Measurements from ENCODE around the gene PTPRG. TPM values are rescaled to one million over a fixed set of nuclear protein-coding genes. Genes with fewer than 3 reads are reported as not detected.

The PTPRG gene
- total RNA-seq, 6 experiments from 2014 or later: 29.4 to 34.7 (median 32.7) TPM

GRCh38 chr3:61948699-61949305 is 387.4 kb downstream of the PTPRG start:
- no peak for DNase-seq
- peaks cover 6% of the 10 kb centered on the region; the same call in 1 of the 2 replicates for H3K4me1 Mint-ChIP-seq (ENCODE audit: low read depth)
- TF ChIP-seq, protein P1, sequence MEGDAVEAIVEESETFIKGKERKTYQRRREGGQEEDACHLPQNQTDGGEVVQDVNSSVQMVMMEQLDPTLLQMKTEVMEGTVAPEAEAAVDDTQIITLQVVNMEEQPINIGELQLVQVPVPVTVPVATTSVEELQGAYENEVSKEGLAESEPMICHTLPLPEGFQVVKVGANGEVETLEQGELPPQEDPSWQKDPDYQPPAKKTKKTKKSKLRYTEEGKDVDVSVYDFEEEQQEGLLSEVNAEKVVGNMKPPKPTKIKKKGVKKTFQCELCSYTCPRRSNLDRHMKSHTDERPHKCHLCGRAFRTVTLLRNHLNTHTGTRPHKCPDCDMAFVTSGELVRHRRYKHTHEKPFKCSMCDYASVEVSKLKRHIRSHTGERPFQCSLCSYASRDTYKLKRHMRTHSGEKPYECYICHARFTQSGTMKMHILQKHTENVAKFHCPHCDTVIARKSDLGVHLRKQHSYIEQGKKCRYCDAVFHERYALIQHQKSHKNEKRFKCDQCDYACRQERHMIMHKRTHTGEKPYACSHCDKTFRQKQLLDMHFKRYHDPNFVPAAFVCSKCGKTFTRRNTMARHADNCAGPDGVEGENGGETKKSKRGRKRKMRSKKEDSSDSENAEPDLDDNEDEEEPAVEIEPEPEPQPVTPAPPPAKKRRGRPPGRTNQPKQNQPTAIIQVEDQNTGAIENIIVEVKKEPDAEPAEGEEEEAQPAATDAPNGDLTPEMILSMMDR (IDR thresholded peaks at IDR 0.05): no peak
- H3K4me3 Mint-ChIP-seq: no peak overlapping the region
- no peaks in the 10 kb centered on the region for H3K9me3 Mint-ChIP-seq
- no peaks in the 10 kb centered on the region for H3K27me3 Mint-ChIP-seq (ENCODE audit: insufficient read depth)
- no peaks in the 10 kb centered on the region for H3K36me3 Mint-ChIP-seq (ENCODE audit: low read depth)
- H3K27ac Mint-ChIP-seq: no peak overlapping the region

GRCh38 chr3:61954097-61954540 is 392.7 kb downstream of the PTPRG start:
- TF ChIP-seq, protein P1 (IDR thresholded peaks at IDR 0.05): no peak

DNA sequence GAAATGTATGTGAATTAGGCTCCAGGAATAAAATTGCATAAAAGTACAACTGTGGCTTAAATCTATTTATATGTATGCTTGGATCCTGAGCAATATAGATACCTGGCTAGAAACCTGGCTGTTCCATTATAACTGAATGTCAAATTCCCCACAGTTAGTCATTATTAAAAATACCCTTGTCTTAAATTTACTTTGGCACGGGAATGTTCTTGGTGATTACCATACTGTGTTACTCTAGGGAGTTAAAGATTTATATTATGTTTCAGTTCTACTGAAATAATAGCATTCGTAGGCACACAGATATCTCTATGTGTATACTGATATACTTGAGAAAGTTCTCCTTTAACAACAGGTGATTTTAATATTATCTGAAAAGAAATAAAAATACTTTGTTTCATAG is 394.1 kb downstream of the PTPRG start:
- peaks cover 7% of the 10 kb centered on the region for H3K36me3 Mint-ChIP-seq (ENCODE audit: low read depth)
- no peak for DNase-seq
- no peak overlapping the region for H3K4me3 Mint-ChIP-seq
- TF ChIP-seq, protein P1 (IDR thresholded peaks at IDR 0.05): no peak
- H3K4me1 Mint-ChIP-seq (ENCODE audit: low read depth): peaks cover 10% of the 10 kb centered on the region
- H3K27me3 Mint-ChIP-seq (ENCODE audit: insufficient read depth): no peaks in the 10 kb centered on the region; the same call in 1 of the 2 replicates
- no peak overlapping the region for H3K27ac Mint-ChIP-seq
- peaks cover 3% of the 10 kb centered on the region; the same call in 1 of the 2 replicates for H3K9me3 Mint-ChIP-seq

More at GRCh38 chr3:61954097-61954540, 392.7 kb downstream of the PTPRG start:
- Mint-ChIP-seq H3K4me3 (no peak overlapping the region), H3K36me3 (ENCODE audit: low read depth) (no peaks in the 10 kb centered on the region), H3K4me1 (ENCODE audit: low read depth) (peaks cover 6% of the 10 kb centered on the region), H3K9me3 (no peaks in the 10 kb centered on the region), H3K27ac (no peak overlapping the region), H3K27me3 (ENCODE audit: insufficient read depth) (no peaks in the 10 kb centered on the region)
- DNase-seq: peak; percentile 10

DNA sequence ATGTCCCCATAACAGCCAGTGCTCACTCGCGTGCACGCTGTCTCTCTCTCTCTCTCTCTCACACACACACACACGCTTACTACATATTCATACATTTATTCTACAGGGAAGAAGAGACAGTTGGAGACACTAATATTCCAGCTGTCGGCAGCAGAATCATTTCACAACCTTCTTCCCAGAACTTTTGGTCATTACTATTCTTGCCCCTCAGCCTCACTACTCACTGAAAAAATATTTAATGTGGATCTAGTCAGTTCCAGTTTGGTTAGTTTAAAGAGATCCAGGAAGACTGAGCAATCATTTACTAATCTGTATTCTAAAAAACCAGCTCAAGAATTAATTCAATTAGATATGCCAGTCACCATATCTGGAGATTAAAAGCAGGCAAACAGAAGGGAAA is 394.9 kb downstream of the PTPRG start:
- Mint-ChIP-seq H3K9me3 (peaks cover 3% of the 10 kb centered on the region; the same call in 1 of the 2 replicates), H3K4me1 (ENCODE audit: low read depth) (peaks cover 17% of the 10 kb centered on the region), H3K27ac (peak overlapping the region; percentile 71), H3K4me3 (peak overlapping the region; percentile 75), H3K27me3 (ENCODE audit: insufficient read depth) (no peaks in the 10 kb centered on the region; the same call in 1 of the 2 replicates), H3K36me3 (ENCODE audit: low read depth) (peaks cover 7% of the 10 kb centered on the region)
- TF ChIP-seq, protein P1 (IDR thresholded peaks at IDR 0.05): no peak
- DNase-seq: peak; percentile 75

DNA sequence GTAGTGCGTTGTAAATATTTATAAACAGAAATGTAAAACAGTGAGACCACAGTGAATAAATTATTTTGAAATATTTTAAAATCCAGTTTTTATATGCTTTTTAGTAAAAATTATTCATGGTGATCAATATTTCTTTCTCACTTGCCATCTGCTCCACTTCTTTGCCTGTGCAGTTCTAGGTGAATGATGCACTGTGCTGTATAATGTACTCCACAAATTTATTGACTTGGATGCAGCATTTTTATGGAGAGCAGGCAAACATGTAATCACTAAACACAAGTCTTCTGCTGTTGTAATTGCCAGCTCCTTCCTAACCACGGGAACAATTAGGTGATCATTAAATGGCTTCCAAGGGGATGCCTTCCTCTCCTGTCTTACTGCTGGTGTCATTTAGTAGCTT is 395.9 kb downstream of the PTPRG start:
- no peak overlapping the region for H3K4me3 Mint-ChIP-seq
- peaks cover 3% of the 10 kb centered on the region; the same call in 1 of the 2 replicates for H3K9me3 Mint-ChIP-seq
- no peak overlapping the region for H3K27ac Mint-ChIP-seq
- TF ChIP-seq, protein P1 (IDR thresholded peaks at IDR 0.05): no peak
- H3K36me3 Mint-ChIP-seq (ENCODE audit: low read depth): peaks cover 7% of the 10 kb centered on the region
- peaks cover 27% of the 10 kb centered on the region for H3K4me1 Mint-ChIP-seq (ENCODE audit: low read depth)
- DNase-seq: no peak
- H3K27me3 Mint-ChIP-seq (ENCODE audit: insufficient read depth): no peaks in the 10 kb centered on the region; the same call in 1 of the 2 replicates
